GM21390 (cell line): ENCODE measurements around the gene PHACTR3.
"Not testable (repeated sequence)": the region's sequence is repeated elsewhere in the genome, so short reads cannot be mapped to it uniquely, and the experiment has no call there.

Experiments used
- ATAC-seq: cut with Tn5 transposase; IDR thresholded peaks from one replicate; pipeline ENCODE4 v1.9.1; 2021; ENCODE audit not compliant: unreplicated experiment

Gene PHACTR3

GRCh38 chr20:59603781-59604541 lies at the start of gene PHACTR3:
Gene PHACTR3 (plus strand): TSS chr20:59604540. CDS start chr20:59605015, 475 bp downstream.
- no peak for ATAC-seq

DNA sequence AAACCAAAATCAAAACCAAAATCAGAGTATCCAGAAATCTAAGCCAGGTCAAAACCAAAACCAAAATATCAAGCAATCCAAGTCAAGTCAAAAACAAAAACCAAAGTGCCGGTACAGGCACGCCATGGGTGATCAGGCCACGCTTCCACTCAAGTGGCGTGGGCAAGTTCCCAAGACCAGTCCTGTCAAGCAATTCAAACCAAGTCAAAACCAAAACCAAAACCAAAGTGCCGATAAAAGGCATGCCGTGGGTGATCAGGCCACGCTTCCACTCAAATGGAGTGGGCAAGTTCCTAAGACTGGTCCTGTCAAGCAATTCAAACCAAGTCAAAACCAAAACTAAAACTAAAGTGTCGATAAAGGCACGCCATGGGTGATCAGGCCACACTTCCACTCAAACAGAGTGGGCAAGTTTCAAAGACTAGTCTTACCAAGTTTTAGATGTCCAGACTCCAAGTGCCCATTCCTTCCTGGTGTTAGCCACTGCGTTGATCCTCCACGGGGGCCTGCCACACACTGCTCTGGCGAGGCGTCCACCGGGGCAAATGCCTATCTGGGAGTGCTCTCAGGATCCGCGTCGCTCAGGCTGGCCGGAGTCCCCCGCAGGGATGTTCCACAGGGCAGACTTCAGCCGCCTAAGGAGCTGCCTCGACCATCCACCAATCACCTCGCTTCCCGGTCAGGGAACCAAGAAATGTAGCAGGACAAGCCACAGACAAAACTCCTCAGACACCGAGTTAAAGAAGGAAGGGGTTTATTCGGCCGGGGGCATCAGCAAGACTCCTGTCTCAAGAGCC lies 46.4 kb upstream of the PHACTR3 start:
- not testable (repeated sequence) for ATAC-seq

DNA sequence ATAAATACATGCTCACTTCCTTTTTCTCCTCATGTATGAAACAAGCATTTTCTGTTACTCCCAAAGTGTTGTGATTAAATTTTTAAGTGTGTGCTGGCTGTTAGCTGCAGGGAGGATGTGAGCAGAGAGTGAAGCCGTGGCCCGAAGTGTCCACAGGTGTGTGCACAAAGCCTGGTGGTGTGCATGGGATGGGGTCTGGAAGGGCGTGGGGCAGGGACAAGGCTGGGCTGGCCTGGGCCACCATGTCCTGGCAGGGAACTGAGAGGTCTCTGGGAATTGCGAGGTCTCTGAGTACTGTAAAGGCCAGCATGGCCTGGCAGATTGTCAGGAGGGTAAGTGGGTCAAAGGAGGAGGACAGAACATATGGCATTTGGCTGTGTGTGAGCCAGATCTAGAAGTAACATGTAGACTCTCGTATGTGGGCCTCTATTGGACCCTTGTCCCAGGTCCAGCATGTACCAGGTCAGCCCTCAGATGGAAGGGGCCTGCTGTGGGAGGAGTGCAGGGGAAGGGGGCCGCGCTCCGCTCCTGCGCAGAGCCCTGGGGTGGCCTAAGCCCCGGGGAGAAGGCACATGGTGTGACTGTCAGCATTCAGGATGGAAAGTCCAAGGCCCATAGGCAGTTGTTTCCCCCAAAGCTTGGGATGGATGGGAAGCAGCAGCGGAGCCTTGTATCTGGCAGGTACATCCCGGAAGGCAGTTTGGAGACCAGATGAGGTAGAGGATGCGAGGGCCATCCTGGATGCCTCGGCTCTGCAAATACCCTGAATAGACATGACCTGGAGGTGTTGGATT lies 45.1 kb upstream of the PHACTR3 start:
- no peak for ATAC-seq

GRCh38 chr20:59559863-59560262 lies 44.5 kb upstream of the PHACTR3 start:
- no peak for ATAC-seq

DNA sequence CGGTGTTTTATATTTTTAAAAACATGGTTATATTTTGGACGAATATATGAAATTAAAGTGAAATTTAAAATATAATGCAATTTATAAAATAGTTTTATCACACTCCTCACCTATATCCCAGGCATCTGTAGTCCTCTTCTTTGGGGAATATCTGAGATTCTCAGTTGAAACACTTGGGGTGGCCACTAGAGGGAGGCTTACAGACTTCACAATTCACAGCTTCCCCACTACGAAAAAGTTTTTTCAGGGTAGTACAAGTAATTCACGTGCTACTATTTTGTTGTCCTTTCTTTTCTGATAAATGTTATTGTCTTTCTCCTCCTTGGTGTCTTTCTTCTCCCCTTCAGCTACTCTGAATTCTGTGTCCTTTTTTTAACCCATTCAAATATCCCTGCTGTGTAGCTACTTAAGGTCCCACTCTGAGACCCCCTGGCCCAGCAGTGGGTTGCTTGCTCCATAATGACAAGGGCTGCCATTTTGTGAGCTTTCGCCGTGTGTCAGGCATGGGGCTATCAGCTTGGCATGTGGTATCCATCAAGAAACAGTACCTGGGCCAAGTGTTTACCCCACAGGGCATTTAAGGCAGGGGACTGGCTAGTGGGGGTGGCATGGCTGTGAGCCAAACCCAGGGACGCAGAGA lies 43.6 kb upstream of the PHACTR3 start:
- no peak for ATAC-seq

DNA sequence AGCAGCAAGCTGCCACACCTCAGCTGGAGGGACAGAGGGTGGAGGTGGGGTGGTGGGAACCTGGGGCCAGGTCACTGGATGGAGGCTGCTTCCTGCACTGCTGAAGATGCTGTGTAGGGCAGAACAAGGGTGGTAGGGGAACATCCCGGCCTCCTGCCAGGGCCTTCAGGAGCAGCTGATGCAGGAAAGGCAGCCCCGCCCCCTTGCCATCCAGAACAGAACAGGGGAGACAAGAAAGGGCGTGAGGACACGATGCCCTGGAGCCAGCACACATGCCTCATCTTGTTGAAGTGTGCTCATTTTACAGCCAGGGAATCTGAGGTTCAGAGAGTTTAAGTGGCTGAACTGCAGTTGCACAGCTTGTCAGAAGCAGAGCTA lies 43.1 kb upstream of the PHACTR3 start:
- ATAC-seq = no peak

GRCh38 chr20:59561614-59562277 lies 42.6 kb upstream of the PHACTR3 start:
- no peak for ATAC-seq

DNA sequence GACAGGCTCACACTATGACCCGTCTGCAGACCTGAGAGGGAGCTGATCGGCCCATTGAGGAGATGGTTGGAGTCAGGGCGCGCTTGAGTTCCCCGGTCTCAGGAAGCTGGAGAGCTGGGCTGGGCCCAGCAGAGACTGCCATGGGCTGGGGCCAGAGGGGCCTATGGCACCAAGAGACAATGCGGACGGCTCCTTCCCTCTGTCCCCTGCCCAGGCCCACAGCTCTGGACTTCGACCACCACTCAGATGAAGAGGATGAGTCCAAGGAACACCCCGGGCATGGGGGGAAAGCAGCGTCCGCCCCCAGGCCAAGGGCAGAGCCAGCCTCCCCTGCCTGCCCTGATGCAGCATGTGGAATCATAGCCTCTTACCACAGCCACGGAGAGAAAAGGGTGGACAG lies 40.2 kb upstream of the PHACTR3 start:
- ATAC-seq = no peak

GRCh38 chr20:59564943-59565342 lies 39.4 kb upstream of the PHACTR3 start:
- no peak for ATAC-seq

DNA sequence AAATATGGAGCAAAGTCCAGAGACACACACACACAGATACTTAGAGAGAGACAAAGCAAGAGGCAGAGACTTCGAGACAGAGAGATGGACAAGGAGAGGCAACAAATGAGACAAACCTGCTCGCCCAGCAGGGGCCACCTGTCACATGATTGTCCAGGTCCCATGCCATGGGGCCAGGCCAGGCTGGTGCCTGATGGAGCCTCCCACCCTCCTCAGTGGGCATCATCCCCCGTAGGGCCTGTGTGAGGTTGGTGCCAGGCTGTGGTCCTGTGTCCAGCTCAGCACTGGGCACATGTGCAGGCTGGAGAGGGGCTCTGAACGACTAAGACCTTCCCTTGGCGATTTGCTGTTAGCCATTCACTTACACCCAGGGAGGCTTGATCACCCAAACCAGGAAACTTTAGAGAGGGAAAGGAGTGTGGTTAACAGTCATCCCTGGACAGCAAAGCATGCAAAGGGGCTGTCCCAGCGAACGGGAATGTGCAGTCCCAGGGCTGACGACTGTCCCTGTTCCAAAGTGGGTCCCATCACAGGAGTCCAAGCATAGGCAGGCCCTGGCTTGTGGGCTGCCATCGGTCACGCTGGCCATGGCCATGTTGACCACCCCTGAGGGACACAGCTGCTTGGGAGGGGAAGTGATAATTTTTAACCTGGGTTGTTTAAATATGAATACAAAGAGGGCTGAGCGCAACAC lies 38.4 kb upstream of the PHACTR3 start:
- no peak for ATAC-seq

- ATAC-seq = no peak
Observed at GRCh38 chr20:59566631-59567524, 37.5 kb upstream of the PHACTR3 start.

DNA sequence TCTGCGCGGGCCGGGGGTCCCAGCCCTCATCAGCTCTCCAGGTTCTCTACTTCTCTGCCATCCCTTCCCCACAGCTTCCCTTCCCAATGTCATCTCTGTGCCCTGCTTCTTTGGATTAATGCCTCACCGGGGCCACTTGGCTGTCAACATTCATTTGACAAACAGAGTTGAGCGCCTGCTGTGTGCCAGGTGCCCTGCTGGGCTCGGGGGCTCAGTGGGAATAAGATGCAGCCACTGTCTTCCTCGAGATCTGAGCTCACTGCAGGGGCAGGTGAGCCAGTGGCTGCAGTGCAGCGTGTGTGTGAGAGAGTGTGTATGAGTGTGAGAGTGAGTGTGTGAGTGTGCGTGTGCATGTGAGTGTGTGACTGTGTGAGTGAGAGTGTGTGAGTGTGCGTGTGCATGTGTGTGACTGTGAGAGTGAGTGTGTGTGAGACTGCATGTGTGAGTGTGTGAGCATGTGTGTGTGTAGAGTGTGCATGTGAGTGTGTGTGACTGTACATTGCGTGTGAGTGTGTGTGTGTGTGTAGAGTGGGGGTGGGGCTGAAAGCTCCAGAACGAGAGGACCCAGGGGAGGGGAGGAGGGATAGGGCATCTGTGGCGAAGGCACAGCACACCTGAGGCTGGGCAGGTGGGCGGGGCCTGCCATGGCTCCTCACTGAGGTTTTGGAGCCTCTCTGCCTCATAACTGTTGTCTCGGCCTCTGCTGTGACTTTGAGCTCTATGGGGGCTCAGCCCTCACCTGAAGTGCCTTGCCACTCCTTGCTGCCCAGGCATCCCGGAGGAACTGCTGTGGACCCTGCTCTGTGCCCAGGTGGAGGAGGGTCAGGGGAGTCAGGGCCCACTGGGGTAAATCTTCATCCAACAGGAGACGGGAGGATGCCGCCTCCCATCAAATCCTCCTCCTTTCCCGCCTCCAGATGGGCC lies 36.5 kb upstream of the PHACTR3 start:
- no peak for ATAC-seq

GRCh38 chr20:59568509-59569024 lies 35.8 kb upstream of the PHACTR3 start:
- no peak for ATAC-seq

- no peak for ATAC-seq
Observed at GRCh38 chr20:59569305-59569704, 35.0 kb upstream of the PHACTR3 start.

DNA sequence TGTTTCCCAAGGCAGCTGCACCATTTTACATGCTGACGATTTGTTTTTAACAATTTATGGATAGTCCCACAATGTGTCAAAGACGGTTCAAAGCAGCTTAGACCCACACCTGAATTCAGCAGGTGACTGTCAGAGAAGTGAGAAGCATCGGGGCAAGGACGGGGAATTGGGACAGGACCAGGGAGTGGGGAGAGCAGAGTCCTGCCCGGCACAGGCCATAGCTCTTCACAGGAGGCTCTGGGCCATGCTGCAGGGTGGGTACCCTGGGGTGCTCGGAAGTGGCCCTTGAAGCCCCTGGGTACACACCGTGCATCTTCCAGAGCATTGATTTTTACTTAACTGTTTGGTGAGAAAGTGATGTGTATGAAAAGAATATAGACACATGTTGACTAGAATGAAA lies 33.2 kb upstream of the PHACTR3 start:
- no peak for ATAC-seq

DNA sequence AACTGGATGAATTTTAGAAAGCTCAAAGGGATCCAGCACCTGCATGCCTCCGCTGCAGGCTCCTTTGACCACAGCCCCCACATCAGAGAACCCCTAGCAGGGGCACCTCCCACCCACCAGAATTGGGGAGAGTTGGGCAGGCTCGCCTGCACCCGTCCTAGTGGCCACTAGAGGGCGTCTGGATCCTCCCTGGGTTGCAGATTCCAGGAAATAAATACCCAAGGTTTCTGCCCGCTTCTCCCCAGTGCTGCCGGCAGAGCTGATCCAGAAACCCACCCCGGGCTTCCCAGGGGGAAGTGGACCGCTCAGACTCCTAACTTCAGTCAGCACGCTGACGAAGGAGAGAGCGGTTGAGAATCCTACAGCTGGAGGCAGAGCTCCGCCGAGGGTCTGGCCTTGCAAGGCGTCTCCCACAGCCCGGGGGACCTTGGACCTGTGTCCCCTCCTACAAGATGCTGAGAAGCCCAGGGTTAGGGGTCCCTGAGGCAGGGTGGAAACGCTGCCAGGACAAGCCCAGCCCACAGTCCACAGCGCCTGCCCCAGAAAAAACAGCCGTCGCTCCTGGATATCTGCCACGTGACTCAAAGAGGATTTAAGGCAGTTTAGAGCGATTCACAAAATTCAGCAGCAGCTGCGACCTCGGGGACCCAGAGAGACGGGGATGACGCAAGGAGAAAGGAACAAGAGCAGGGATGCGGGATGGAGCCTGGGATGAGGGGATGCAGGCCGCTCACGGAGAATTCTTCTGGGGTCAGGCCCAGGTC lies 32.6 kb upstream of the PHACTR3 start:
- peak; percentile 69 for ATAC-seq

GRCh38 chr20:59572515-59572914 lies 31.8 kb upstream of the PHACTR3 start:
- no peak for ATAC-seq
